ENCODE data around the gene ABR.

Gene ABR

DNA sequence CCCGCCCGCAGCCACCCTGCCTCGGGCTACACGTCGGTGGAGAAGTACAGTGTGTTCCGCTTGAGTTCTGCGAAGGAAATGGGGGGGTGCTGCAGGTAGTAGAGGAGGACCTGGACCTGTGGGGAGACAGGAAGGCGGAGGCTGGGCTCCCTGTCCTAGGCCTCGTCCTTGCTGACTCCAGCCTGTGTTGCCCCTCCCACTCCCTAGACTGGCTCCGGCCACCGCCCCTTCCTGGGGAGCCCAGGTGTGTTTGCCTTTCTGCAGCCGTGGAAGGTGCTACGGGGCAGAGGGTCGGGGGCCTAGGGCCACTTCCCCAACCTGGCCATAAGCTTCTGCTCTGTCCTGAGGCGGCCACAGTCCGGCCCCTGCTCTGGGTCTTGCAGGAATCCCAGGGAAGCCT, 173.7 kb downstream of the ABR start:
- Histone ChIP-seq H3K36me3 (ENCODE audit: control insufficient read depth, insufficient read depth, low read length) (peaks cover 45% of the 10 kb centered on the region), H3K4me3 (ENCODE audit: low read length) (no peak overlapping the region), H3K27me3 (ENCODE audit: control insufficient read depth, insufficient read depth, low read length) (no peaks in the 10 kb centered on the region), H3K4me1 (ENCODE audit: control insufficient read depth, insufficient read depth, low read length) (peaks cover 29% of the 10 kb centered on the region), H3K27ac (ENCODE audit: low read depth, low read length) (peak overlapping the region; percentile 80), H3K9ac (ENCODE audit: low read length) (no peak overlapping the region)

DNA sequence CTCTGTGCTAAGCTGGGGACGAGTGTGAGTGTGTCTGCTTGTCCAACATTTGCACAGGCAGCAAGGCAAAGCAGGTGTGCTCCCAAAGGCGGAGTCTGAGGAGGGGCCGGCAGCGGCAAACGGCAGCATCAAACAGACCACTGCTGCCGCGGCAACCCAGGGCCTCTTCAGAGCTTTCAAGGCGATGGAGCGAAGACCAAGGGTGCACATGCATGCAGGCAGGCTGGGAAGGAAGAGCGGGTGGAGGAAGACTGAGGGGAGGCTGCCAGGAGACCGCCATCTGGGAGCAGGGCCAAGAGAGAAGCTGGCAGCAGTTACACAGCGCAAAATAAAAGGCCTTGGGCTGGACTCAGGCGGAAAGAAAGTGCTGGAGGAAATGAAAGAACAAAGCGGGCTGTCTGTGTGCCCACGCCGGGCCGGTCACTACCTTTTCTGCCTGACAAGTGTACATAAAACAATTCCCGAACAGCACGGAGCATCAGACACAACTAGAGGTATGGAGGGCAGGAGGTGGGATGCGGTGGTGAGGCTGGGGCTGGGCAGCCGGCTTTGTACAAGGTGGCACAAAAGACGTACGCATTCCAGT, 174.3 kb downstream of the ABR start:
- Histone ChIP-seq H3K4me1 (ENCODE audit: control insufficient read depth, insufficient read depth, low read length) (peaks cover 35% of the 10 kb centered on the region), H3K27me3 (ENCODE audit: control insufficient read depth, insufficient read depth, low read length) (no peaks in the 10 kb centered on the region), H3K27ac (ENCODE audit: low read depth, low read length) (peak overlapping the region; percentile 80), H3K4me3 (ENCODE audit: low read length) (no peak overlapping the region), H3K9ac (ENCODE audit: low read length) (no peak overlapping the region), H3K36me3 (ENCODE audit: control insufficient read depth, insufficient read depth, low read length) (peaks cover 40% of the 10 kb centered on the region)

- no peaks in the 10 kb centered on the region for H3K27me3 ChIP-seq (ENCODE audit: control insufficient read depth, insufficient read depth, low read length)
- H3K36me3 ChIP-seq (ENCODE audit: control insufficient read depth, insufficient read depth, low read length): peaks cover 37% of the 10 kb centered on the region
- H3K9ac ChIP-seq (ENCODE audit: low read length): no peak overlapping the region
- H3K27ac ChIP-seq (ENCODE audit: low read depth, low read length): peak overlapping the region; percentile 80
- H3K4me3 ChIP-seq (ENCODE audit: low read length): no peak overlapping the region
- H3K4me1 ChIP-seq (ENCODE audit: control insufficient read depth, insufficient read depth, low read length): peaks cover 37% of the 10 kb centered on the region
Measured at GRCh38 chr17:1004769-1005295, 174.9 kb downstream of the ABR start.

DNA sequence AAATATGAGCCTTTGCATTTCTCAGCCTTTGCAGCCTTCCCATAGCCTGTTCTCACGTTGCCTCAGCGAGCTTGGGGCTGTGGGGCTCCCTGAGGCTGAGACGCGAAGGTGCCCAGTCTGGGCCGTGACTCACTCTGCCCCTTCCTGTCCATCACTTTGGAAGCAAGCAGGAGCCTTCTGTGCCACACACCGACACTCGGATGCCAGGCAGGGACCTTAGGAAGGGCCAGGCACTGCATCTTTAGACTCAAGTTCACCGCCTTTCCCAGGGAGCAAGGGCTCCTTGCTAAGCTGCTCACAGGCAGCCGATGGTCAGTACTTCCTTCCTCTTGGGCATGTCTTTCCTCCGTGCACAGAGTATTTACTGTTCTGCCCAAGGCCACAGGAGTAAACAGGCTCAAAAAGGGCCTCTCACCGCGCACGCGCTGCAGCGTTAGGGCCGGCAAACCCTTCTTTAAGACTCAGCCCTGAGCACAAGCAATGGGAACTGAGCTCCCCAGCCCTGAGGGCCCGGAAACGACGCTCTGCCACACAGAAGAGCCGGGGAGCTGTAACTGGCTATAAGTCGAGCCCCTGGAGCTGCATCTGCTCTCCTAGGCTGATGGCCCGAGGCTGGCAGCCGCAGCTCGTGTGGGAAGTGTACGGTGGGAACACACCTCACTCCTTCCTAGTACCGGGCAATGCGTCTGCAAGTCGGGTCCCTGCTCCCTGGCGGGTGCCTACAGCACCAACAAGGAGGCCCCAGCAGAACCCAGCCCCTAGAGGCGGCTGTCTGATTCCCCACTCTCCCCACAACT, 175.6 kb downstream of the ABR start:
- H3K36me3 ChIP-seq (ENCODE audit: control insufficient read depth, insufficient read depth, low read length): peaks cover 35% of the 10 kb centered on the region
- no peak overlapping the region for H3K27ac ChIP-seq (ENCODE audit: low read depth, low read length)
- no peak overlapping the region for H3K9ac ChIP-seq (ENCODE audit: low read length)
- H3K4me3 ChIP-seq (ENCODE audit: low read length): no peak overlapping the region
- peaks cover 37% of the 10 kb centered on the region for H3K4me1 ChIP-seq (ENCODE audit: control insufficient read depth, insufficient read depth, low read length)
- H3K27me3 ChIP-seq (ENCODE audit: control insufficient read depth, insufficient read depth, low read length): no peaks in the 10 kb centered on the region

GRCh38 chr17:1003633-1003971, 176.2 kb downstream of the ABR start:
- Histone ChIP-seq H3K4me1 (ENCODE audit: control insufficient read depth, insufficient read depth, low read length) (peaks cover 38% of the 10 kb centered on the region), H3K4me3 (ENCODE audit: low read length) (no peak overlapping the region), H3K9ac (ENCODE audit: low read length) (no peak overlapping the region), H3K36me3 (ENCODE audit: control insufficient read depth, insufficient read depth, low read length) (peaks cover 32% of the 10 kb centered on the region), H3K27ac (ENCODE audit: low read depth, low read length) (no peak overlapping the region), H3K27me3 (ENCODE audit: control insufficient read depth, insufficient read depth, low read length) (no peaks in the 10 kb centered on the region)

DNA sequence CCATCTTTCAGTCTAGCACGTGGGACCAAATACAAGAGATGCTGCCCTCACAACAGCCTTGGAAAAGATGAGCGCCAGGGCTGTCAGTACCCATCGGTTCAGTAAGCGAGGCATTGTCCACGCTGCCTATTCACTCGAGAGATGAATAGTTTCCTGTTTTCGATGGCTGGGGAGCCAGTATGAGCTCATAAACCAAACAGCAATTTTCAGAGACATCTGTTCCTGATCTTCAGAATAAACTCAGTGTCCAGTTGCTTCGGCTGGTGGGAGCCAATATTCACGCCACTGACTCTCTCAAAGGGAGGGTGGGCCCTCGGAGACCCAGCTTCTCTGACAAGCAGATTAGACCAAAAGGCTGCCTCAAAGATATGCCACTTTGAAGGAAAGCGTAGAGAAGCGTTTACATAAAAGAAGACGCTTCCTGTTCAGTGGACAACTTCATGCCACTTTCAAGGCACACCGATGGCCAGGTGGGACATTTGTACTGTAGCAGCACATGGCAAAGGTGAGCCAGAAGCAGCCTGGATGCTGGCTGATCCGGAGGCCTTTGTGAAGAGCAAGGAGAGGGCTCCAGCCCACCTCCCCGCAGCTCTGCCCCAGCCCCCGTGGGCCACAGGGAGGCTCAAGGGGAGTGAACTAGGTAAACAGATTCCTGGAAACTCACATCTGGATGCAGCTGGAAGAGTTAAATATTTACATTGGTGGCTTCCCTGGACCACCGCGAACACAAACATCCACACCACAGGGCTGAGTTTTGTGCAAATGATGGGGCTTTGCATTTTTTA, 176.8 kb downstream of the ABR start:
- no peak overlapping the region for H3K4me3 ChIP-seq (ENCODE audit: low read length)
- H3K9ac ChIP-seq (ENCODE audit: low read length): no peak overlapping the region
- no peaks in the 10 kb centered on the region for H3K27me3 ChIP-seq (ENCODE audit: control insufficient read depth, insufficient read depth, low read length)
- peaks cover 44% of the 10 kb centered on the region for H3K4me1 ChIP-seq (ENCODE audit: control insufficient read depth, insufficient read depth, low read length)
- peaks cover 30% of the 10 kb centered on the region for H3K36me3 ChIP-seq (ENCODE audit: control insufficient read depth, insufficient read depth, low read length)
- H3K27ac ChIP-seq (ENCODE audit: low read depth, low read length): peak overlapping the region; percentile 69

GRCh38 chr17:1002412-1002753, 177.4 kb downstream of the ABR start:
- no peaks in the 10 kb centered on the region for H3K27me3 ChIP-seq (ENCODE audit: control insufficient read depth, insufficient read depth, low read length)
- H3K27ac ChIP-seq (ENCODE audit: low read depth, low read length): peak overlapping the region; percentile 69
- H3K9ac ChIP-seq (ENCODE audit: low read length): no peak overlapping the region
- H3K4me3 ChIP-seq (ENCODE audit: low read length): no peak overlapping the region
- H3K36me3 ChIP-seq (ENCODE audit: control insufficient read depth, insufficient read depth, low read length): peaks cover 24% of the 10 kb centered on the region
- H3K4me1 ChIP-seq (ENCODE audit: control insufficient read depth, insufficient read depth, low read length): peaks cover 47% of the 10 kb centered on the region

DNA sequence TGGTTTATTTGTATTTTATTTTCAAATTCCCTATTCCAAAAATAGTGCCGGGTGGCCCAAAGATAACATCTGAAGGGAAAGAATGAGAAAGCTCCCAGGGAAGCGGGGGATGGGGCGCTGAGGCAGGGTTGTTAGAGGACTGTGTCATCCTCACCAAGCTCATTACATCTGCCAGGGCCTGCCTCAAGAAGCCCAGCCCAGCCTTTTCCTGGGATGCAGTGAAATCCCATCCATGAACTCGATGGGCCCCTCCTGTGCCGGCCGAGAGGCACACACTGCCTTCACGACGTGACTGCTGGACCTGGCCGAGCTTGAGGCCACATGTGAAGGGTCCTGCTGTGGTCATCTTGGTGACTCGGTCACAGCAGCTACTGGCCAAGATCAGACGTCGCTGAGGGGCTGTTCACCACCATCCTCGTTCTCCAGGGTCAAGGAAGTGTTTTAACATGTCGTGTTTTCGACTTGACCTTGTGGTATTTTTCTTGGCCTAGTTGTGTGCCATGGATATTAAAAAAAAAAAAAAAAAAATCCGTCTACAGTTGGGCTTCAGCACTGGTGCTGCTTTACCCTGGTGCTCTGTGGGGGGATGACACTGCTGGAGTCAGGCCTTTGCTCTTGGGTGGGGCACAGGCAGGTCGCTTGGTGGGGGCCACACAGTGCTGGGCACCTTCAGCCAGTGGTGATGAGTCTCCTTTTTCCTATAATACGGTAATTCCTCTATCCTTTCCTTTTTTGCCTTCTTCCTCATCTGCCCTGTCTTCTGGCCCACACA, 178.0 kb downstream of the ABR start:
- H3K4me3 ChIP-seq (ENCODE audit: low read length): no peak overlapping the region
- peaks cover 47% of the 10 kb centered on the region for H3K4me1 ChIP-seq (ENCODE audit: control insufficient read depth, insufficient read depth, low read length)
- no peak overlapping the region for H3K9ac ChIP-seq (ENCODE audit: low read length)
- H3K27ac ChIP-seq (ENCODE audit: low read depth, low read length): peak overlapping the region; percentile 69
- H3K27me3 ChIP-seq (ENCODE audit: control insufficient read depth, insufficient read depth, low read length): no peaks in the 10 kb centered on the region
- H3K36me3 ChIP-seq (ENCODE audit: control insufficient read depth, insufficient read depth, low read length): peaks cover 20% of the 10 kb centered on the region

DNA sequence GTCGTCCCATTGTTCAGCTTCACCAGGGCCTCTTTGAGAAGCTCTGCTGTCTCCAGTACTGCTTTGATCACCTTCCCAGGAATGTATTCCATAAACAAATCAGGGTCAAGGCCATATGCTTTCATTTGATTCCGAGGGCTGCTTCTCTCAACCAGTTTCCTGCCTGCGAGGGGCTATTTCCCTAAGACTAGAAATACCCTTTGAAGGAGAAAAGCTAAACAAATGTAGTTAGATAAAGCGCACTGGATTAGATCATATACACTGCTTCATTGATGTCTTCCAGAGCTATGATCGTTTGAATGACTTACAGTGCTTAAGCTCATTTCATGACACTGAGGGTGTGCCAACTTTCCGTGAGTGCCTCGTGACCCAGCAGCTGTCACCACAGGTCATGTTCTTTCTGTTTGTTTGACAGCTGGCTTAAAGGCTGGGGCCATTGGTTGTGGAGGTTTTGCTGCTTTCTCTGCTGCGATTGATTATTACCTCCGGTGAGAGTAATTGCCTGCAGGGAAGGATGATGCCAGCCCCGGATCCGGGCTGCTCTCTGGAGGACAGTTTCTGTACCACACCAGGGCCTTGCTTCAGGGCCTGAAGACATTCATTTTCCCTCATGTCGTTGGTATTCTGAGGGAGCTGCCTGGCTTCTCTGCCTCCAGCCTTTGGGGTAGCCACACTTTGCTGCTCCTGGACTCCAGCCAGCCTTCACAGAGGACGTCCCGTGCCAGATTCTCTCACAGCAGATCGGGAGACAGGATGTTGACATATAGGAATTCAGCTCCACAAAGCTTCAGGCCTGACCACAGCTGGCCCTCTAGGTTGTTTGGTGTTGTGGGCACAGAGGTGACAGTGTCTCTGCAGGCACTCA, 179.0 kb downstream of the ABR start:
- Histone ChIP-seq H3K4me3 (ENCODE audit: low read length) (no peak overlapping the region), H3K27me3 (ENCODE audit: control insufficient read depth, insufficient read depth, low read length) (no peaks in the 10 kb centered on the region), H3K4me1 (ENCODE audit: control insufficient read depth, insufficient read depth, low read length) (peaks cover 40% of the 10 kb centered on the region), H3K27ac (ENCODE audit: low read depth, low read length) (peak overlapping the region; percentile 69), H3K36me3 (ENCODE audit: control insufficient read depth, insufficient read depth, low read length) (peaks cover 20% of the 10 kb centered on the region), H3K9ac (ENCODE audit: low read length) (no peak overlapping the region)

GRCh38 chr17:998111-998510, 181.7 kb downstream of the ABR start:
- Histone ChIP-seq H3K4me3 (ENCODE audit: low read length) (peak overlapping the region; percentile 100), H3K27me3 (ENCODE audit: control insufficient read depth, insufficient read depth, low read length) (no peaks in the 10 kb centered on the region), H3K27ac (ENCODE audit: low read depth, low read length) (no peak overlapping the region), H3K4me1 (ENCODE audit: control insufficient read depth, insufficient read depth, low read length) (peaks cover 32% of the 10 kb centered on the region), H3K36me3 (ENCODE audit: control insufficient read depth, insufficient read depth, low read length) (peaks cover 12% of the 10 kb centered on the region), H3K9ac (ENCODE audit: low read length) (no peak overlapping the region)

DNA sequence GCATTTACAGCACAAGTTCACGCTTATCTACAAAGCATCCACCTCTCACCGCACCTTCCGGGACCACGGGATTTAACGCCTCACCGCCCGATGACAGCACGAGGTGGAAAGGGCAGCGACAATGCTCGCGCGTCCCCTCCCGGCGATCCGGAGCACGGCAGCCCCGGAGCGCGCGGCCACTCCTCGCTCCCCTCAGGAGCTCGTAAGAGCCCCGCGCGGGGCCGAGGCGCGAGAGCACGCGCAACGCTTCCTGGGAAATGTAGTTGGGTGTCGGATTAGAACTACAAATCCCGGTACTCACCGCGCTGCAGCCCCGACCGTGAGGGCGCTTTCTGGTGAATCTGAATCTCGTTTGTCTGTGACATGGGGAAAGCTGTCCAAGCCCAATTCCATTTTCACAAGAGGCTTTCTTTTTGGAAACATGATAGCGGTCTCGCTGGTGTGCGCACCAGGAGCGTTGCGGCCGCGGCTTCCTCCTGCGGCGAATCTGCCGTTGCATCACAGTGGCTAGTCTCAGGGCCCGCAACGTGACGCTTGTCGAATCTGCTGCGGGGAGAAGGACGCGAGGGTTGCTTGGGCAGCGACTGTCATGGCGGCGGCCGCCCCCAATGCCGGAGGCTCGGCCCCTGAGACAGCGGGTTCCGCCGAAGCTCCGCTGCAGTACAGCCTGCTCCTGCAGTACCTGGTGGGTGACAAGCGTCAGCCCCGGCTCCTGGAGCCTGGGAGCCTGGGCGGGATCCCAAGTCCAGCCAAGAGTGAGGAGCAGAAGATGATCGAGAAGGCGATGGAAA, 183.0 kb downstream of the ABR start, which contains the start of gene TIMM22:
Gene TIMM22 (plus strand): TSS at position 576 of the 791 bp plus-strand sequence. CDS start 14 bp downstream, at position 590.
- Histone ChIP-seq H3K36me3 (ENCODE audit: control insufficient read depth, insufficient read depth, low read length) (peaks cover 8% of the 10 kb centered on the region), H3K27ac (ENCODE audit: low read depth, low read length) (peak within 1 kb of the TSS; percentile 95), H3K4me3 (ENCODE audit: low read length) (peak within 1 kb of the TSS; percentile 100), H3K4me1 (ENCODE audit: control insufficient read depth, insufficient read depth, low read length) (peaks cover 25% of the 10 kb centered on the region), H3K27me3 (ENCODE audit: control insufficient read depth, insufficient read depth, low read length) (no peaks in the 10 kb centered on the region), H3K9ac (ENCODE audit: low read length) (peak within 1 kb of the TSS; percentile 89)
